ENCODE data around the gene ANKIB1. TPM values are rescaled to one million over a fixed set of nuclear protein-coding genes. Genes with fewer than 3 reads are reported as not detected.

The ANKIB1 gene
- total RNA-seq, 3 donors from 2014 or later (not counting 1 experiment from before 2014, with no cell fraction given): 70.6 to 90.2 (median 86.6) TPM

GRCh38 chr7:92359801-92360200 lies 114.0 kb downstream of the ANKIB1 start:
- no peaks in the 10 kb centered on the region for H3K4me1 ChIP-seq (ENCODE audit: control insufficient read depth, insufficient read depth, low read length)
- H3K27ac ChIP-seq (ENCODE audit: low read length): no peak overlapping the region
- no peak for DNase-seq
- TF ChIP-seq CTCF (IDR thresholded peaks at IDR 0.05): no peak
- no peak overlapping the region for H3K4me3 ChIP-seq (ENCODE audit: low read length)
- Mint-ChIP-seq H3K4me1 (no peaks in the 10 kb centered on the region), H3K27ac (no peak overlapping the region), H3K36me3 (peaks cover 7% of the 10 kb centered on the region), H3K9me3 (no peaks in the 10 kb centered on the region), H3K27me3 (ENCODE audit: low read depth in 2 of 2) (no peaks in the 10 kb centered on the region), H3K4me3 (no peak overlapping the region)
- no peaks in the 10 kb centered on the region for H3K9me3 ChIP-seq (ENCODE audit: control insufficient read depth, insufficient read depth, low read length)
- intact Hi-C loops (cut with micrococcal nuclease): no loop called here
- H3K27me3 ChIP-seq (ENCODE audit: control insufficient read depth, insufficient read depth, low read length): no peaks in the 10 kb centered on the region
- 95% methylated on average over 3 of the region's 3 CpGs for WGBS (ENCODE audit: insufficient coverage)
- H3K36me3 ChIP-seq (ENCODE audit: control insufficient read depth, insufficient read depth, low read length): peaks cover 25% of the 10 kb centered on the region
- no peak for ATAC-seq

- no peak overlapping the region for H3K27ac Mint-ChIP-seq
- Histone ChIP-seq H3K27ac (ENCODE audit: low read length) (no peak overlapping the region), H3K27me3 (ENCODE audit: control insufficient read depth, insufficient read depth, low read length) (no peaks in the 10 kb centered on the region), H3K9me3 (ENCODE audit: control insufficient read depth, insufficient read depth, low read length) (no peaks in the 10 kb centered on the region), H3K4me1 (ENCODE audit: control insufficient read depth, insufficient read depth, low read length) (no peaks in the 10 kb centered on the region), H3K4me3 (ENCODE audit: low read length) (no peak overlapping the region), H3K36me3 (ENCODE audit: control insufficient read depth, insufficient read depth, low read length) (peaks cover 21% of the 10 kb centered on the region)
- no peak for TF ChIP-seq CTCF (IDR thresholded peaks at IDR 0.05)
- no peaks in the 10 kb centered on the region for H3K27me3 Mint-ChIP-seq (ENCODE audit: low read depth in 2 of 2)
- no peaks in the 10 kb centered on the region for H3K9me3 Mint-ChIP-seq
- no peaks in the 10 kb centered on the region for H3K4me1 Mint-ChIP-seq
- DNase-seq: no peak
- H3K4me3 Mint-ChIP-seq: no peak overlapping the region
- intact Hi-C loops (cut with micrococcal nuclease): no loop called here
- no peak for ATAC-seq
- peaks cover 6% of the 10 kb centered on the region for H3K36me3 Mint-ChIP-seq
- WGBS (ENCODE audit: insufficient coverage): 83% methylated on average over 1 of the region's 1 CpG
These were observed 114.6 kb downstream of the ANKIB1 start for GRCh38 chr7:92360387-92360786.

GRCh38 chr7:92362131-92362530 lies 116.4 kb downstream of the ANKIB1 start:
- Histone ChIP-seq H3K27ac (ENCODE audit: low read length) (no peak overlapping the region), H3K9me3 (ENCODE audit: control insufficient read depth, insufficient read depth, low read length) (no peaks in the 10 kb centered on the region), H3K4me1 (ENCODE audit: control insufficient read depth, insufficient read depth, low read length) (no peaks in the 10 kb centered on the region), H3K27me3 (ENCODE audit: control insufficient read depth, insufficient read depth, low read length) (no peaks in the 10 kb centered on the region), H3K4me3 (ENCODE audit: low read length) (no peak overlapping the region), H3K36me3 (ENCODE audit: control insufficient read depth, insufficient read depth, low read length) (peaks cover 22% of the 10 kb centered on the region)
- Mint-ChIP-seq H3K36me3 (peaks cover 6% of the 10 kb centered on the region), H3K9me3 (no peaks in the 10 kb centered on the region), H3K4me3 (no peak overlapping the region), H3K4me1 (no peaks in the 10 kb centered on the region), H3K27me3 (ENCODE audit: low read depth in 2 of 2) (no peaks in the 10 kb centered on the region), H3K27ac (no peak overlapping the region)
- 100% methylated on average over 2 of the region's 2 CpGs for whole genome bisulfite sequencing (ENCODE audit: insufficient coverage)
- TF ChIP-seq CTCF (IDR thresholded peaks at IDR 0.05): no peak
- no peak for ATAC-seq
- DNase-seq: no peak
- intact Hi-C loops (cut with micrococcal nuclease): no loop called here

GRCh38 chr7:92366730-92367129 lies 121.0 kb downstream of the ANKIB1 start:
- WGBS (ENCODE audit: insufficient coverage): 100% methylated on average over 2 of the region's 2 CpGs
- Histone ChIP-seq H3K9me3 (ENCODE audit: control insufficient read depth, insufficient read depth, low read length) (no peaks in the 10 kb centered on the region), H3K27ac (ENCODE audit: low read length) (no peak overlapping the region), H3K4me1 (ENCODE audit: control insufficient read depth, insufficient read depth, low read length) (no peaks in the 10 kb centered on the region), H3K36me3 (ENCODE audit: control insufficient read depth, insufficient read depth, low read length) (peaks cover 22% of the 10 kb centered on the region), H3K27me3 (ENCODE audit: control insufficient read depth, insufficient read depth, low read length) (no peaks in the 10 kb centered on the region), H3K4me3 (ENCODE audit: low read length) (no peak overlapping the region)
- intact Hi-C loops (cut with micrococcal nuclease): no loop called here
- TF ChIP-seq CTCF (IDR thresholded peaks at IDR 0.05): no peak
- H3K4me3 Mint-ChIP-seq: no peak overlapping the region
- no peak overlapping the region for H3K27ac Mint-ChIP-seq
- H3K9me3 Mint-ChIP-seq: no peaks in the 10 kb centered on the region
- ATAC-seq (no peak), DNase-seq (no peak)
- peaks cover 6% of the 10 kb centered on the region for H3K36me3 Mint-ChIP-seq
- no peaks in the 10 kb centered on the region for H3K4me1 Mint-ChIP-seq
- H3K27me3 Mint-ChIP-seq (ENCODE audit: low read depth in 2 of 2): no peaks in the 10 kb centered on the region
